Measurements from ENCODE around the gene NRG2.

NRG2 gene

DNA sequence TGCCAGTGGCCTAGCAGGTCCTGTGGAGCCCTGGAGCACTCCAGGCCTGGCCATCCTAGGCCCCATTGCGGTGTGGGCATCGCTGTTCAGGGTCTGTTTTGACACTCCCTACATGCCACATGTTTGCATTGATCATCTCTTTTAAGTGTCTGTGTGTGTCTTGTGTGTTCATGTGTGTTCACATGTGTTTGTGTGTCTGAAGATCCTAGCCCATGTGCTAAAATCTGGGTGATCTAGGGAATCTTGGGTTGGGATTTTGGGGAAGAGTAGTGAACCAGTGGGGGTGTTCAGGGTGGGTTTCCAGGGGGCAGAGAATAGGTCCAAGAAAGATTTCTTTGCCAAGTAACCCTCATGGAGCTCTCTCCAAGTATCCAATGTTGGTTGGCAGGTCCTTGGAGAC lies 239.1 kb downstream of the NRG2 start:
- no peak for DNase-seq (ENCODE audit: low read depth)
- H3K4me3 ChIP-seq (ENCODE audit: low read depth, low read length), result no peak overlapping the region
- TF ChIP-seq, protein P1, sequence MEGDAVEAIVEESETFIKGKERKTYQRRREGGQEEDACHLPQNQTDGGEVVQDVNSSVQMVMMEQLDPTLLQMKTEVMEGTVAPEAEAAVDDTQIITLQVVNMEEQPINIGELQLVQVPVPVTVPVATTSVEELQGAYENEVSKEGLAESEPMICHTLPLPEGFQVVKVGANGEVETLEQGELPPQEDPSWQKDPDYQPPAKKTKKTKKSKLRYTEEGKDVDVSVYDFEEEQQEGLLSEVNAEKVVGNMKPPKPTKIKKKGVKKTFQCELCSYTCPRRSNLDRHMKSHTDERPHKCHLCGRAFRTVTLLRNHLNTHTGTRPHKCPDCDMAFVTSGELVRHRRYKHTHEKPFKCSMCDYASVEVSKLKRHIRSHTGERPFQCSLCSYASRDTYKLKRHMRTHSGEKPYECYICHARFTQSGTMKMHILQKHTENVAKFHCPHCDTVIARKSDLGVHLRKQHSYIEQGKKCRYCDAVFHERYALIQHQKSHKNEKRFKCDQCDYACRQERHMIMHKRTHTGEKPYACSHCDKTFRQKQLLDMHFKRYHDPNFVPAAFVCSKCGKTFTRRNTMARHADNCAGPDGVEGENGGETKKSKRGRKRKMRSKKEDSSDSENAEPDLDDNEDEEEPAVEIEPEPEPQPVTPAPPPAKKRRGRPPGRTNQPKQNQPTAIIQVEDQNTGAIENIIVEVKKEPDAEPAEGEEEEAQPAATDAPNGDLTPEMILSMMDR (IDR thresholded peaks at IDR 0.05; ENCODE audit: low read depth, low read length), result no peak
- TF ChIP-seq, protein P2, sequence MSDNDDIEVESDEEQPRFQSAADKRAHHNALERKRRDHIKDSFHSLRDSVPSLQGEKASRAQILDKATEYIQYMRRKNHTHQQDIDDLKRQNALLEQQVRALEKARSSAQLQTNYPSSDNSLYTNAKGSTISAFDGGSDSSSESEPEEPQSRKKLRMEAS (IDR thresholded peaks at IDR 0.05; ENCODE audit: low read depth, low read length), result no peak
- TF ChIP-seq POLR2A (IDR thresholded peaks at IDR 0.05; ENCODE audit: extremely low read depth, insufficient read length) (no peak), MYC (IDR thresholded peaks at IDR 0.05; ENCODE audit: low read depth, low read length) (no peak)

DNA sequence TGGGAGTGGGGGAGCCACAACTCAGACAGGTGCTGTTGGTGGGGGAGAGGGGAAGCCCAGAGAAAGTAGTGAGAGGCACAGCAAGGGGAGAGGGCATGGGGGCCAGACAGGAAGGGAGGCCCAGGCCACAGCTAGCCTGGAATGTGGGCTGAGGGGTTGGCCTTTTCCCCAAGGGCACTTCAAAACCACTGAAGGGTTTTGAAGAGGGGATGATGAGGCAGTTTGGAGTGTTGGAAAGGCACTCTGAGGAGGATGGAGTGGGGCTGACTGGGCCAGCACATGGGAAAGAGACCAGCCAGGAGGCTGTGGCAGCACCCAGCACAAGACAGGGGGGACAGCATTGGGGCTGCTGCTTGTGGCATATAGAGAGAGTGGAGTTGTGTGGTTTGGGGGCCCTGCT lies 243.7 kb downstream of the NRG2 start:
- H3K4me3 ChIP-seq (ENCODE audit: low read depth, low read length), result no peak overlapping the region
- TF ChIP-seq, protein P1 (IDR thresholded peaks at IDR 0.05; ENCODE audit: low read depth, low read length), result no peak
- TF ChIP-seq MYC (IDR thresholded peaks at IDR 0.05; ENCODE audit: low read depth, low read length) (no peak), POLR2A (IDR thresholded peaks at IDR 0.05; ENCODE audit: extremely low read depth, insufficient read length) (no peak)
- TF ChIP-seq, protein P2 (IDR thresholded peaks at IDR 0.05; ENCODE audit: low read depth, low read length), result no peak
- DNase-seq (ENCODE audit: low read depth), result no peak

DNA sequence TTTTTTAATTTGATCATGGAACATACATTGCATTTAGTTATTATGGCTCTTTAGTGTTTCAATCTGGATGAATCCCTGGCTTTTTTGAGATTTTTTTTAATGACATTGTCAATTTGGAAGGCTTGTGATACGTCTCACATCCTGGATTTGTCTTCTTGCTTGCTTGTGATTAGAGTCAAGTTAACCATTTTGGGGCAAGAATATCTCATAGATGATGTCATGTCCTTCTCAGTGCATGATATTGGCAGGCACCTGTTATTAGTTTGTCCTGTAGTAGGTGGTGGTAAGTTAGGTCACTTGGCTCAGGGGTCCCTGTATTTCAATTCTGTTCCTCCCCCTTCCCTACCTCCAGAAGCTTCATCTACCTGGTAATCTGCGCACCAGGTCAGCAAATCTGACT lies 244.2 kb downstream of the NRG2 start:
- DNase-seq (ENCODE audit: low read depth), result no peak
- TF ChIP-seq, protein P2 (IDR thresholded peaks at IDR 0.05; ENCODE audit: low read depth, low read length), result no peak
- TF ChIP-seq POLR2A (IDR thresholded peaks at IDR 0.05; ENCODE audit: extremely low read depth, insufficient read length), result no peak
- TF ChIP-seq MYC (IDR thresholded peaks at IDR 0.05; ENCODE audit: low read depth, low read length), result no peak
- TF ChIP-seq, protein P1 (IDR thresholded peaks at IDR 0.05; ENCODE audit: low read depth, low read length), result no peak

DNA sequence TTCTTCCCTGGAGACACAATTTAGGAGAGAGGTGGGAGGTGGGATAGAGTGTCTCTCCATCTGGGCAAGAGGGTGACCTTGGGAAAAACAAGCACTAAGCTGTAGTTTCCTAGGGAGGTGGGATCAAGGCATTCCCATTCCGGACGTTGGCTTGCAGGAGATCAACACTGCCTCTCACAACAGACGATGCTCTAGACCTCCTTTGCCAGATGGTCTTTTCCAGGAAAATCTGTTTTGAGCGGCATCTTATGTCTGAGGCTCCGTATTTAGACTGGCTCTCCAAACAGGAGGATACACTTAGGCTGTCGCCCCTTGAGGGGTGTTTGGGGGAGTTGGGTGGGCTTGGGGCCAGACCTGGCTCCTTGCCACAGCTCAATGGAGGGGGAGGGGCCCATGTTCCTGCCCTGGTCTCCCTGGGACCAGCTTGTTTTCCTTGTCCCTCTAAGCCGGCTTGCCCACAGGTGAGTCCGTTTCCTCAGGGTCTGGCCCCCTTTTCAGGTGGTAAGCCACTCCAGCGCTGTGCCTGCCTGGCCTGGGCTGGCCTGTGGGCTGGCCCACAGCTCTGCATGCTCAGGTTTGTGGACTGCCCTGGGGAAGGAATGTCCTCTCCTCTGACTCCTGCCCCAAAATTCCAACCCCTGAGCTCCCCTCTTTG lies 245.1 kb downstream of the NRG2 start:
- no peak for DNase-seq (ENCODE audit: low read depth)
- TF ChIP-seq, protein P1 (IDR thresholded peaks at IDR 0.05; ENCODE audit: low read depth, low read length), result no peak
- no peak for TF ChIP-seq POLR2A (IDR thresholded peaks at IDR 0.05; ENCODE audit: extremely low read depth, insufficient read length)
- TF ChIP-seq, protein P2 (IDR thresholded peaks at IDR 0.05; ENCODE audit: low read depth, low read length), result no peak
- TF ChIP-seq MYC (IDR thresholded peaks at IDR 0.05; ENCODE audit: low read depth, low read length), result no peak
- H3K4me3 ChIP-seq (ENCODE audit: low read depth, low read length), result no peak overlapping the region

More for the DNA sequence above, 244.2 kb downstream of the NRG2 start:
- H3K4me3 ChIP-seq (ENCODE audit: low read depth, low read length), result no peak overlapping the region

DNA sequence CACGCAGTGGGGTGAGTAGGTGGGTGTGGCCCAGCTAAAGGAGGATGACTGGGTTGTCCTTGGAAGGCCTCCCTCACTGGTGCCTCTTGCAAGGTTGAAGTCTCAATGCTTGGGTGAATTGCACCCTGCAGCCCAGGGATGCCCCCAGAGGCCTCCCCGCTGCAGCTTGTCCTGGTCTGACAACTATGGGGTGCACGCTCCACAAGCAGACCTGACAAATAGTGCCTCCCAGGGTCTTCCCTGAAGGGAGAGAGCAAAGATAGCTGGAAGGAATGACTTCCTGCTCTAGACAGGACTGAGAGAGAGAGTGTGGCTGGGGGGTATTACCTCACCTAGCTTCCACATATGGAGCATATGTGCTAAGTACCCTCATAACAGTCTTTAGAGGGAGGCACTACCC lies 245.8 kb downstream of the NRG2 start:
- TF ChIP-seq, protein P1 (IDR thresholded peaks at IDR 0.05; ENCODE audit: low read depth, low read length), result no peak
- TF ChIP-seq POLR2A (IDR thresholded peaks at IDR 0.05; ENCODE audit: extremely low read depth, insufficient read length) (no peak), MYC (IDR thresholded peaks at IDR 0.05; ENCODE audit: low read depth, low read length) (no peak)
- TF ChIP-seq, protein P2 (IDR thresholded peaks at IDR 0.05; ENCODE audit: low read depth, low read length), result no peak

More for the DNA sequence above, 245.8 kb downstream of the NRG2 start:
- no peak overlapping the region for H3K4me3 ChIP-seq (ENCODE audit: low read depth, low read length)
- no peak for DNase-seq (ENCODE audit: low read depth)

Measured in NB4 (cell line).